ENCODE data around the gene CCL14. TPM values are rescaled to one million over a fixed set of nuclear protein-coding genes. Genes with fewer than 3 reads are reported as not detected.

CCL14 gene
- total RNA-seq, 1 experiment from 2014 or later, result not detected

DNA sequence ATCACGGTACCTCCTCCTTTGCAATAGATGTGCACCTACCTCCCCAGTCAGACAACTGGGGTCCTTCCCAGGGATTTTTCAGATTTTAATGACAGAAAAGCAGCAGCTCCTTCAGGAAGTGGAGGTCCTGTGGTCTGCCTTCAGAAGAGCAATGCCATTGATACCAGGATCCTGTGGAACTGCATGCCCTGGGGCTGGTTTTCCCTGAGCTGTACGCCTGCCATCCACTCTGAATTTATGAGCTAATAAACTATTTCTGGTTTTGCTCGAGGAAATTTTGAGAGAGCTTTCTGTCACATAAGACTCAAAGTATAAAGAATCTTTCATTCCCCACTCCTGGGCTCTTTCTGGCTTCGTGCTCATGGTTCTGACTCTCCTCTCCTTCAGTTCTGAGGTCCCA, 41.2 kb upstream of the CCL14 start:
- H3K14ac ChIP-seq (ENCODE audit: insufficient read depth, low read length), result no peak overlapping the region
- H3T11ph ChIP-seq (ENCODE audit: low read length), result no peak overlapping the region
- H3K4me2 ChIP-seq (ENCODE audit: insufficient read depth, insufficient read length, low read length), result no peak overlapping the region
- no peaks in the 10 kb centered on the region for H3K4me1 ChIP-seq (ENCODE audit: insufficient read depth, low read length)
- H2BK20ac ChIP-seq (ENCODE audit: low read depth, low read length, poor library complexity, severe bottlenecking), result no peak overlapping the region
- H2BK12ac ChIP-seq (ENCODE audit: insufficient read length, low read depth, low read length), result no peak overlapping the region
- no peak overlapping the region for H3K56ac ChIP-seq (ENCODE audit: insufficient read length, low read depth, low read length)
- no peak for DNase-seq
- H3K79me1 ChIP-seq (ENCODE audit: insufficient read depth, low read depth, low read length, poor library complexity, severe bottlenecking), result no peaks in the 10 kb centered on the region
- no peak overlapping the region for H2BK15ac ChIP-seq (ENCODE audit: low read depth, low read length)
- H3K4ac ChIP-seq (ENCODE audit: low read depth, low read length), result no peak overlapping the region
- no peak overlapping the region for H3K27ac Mint-ChIP-seq
- H2AFZ ChIP-seq (ENCODE audit: low read length), result no peak overlapping the region
- no peaks in the 10 kb centered on the region for H3K23me2 ChIP-seq (ENCODE audit: insufficient read length, low read depth, low read length, poor library complexity, severe bottlenecking)
- H3K27me3 Mint-ChIP-seq (ENCODE audit: low read depth), result peaks cover 9% of the 10 kb centered on the region
- H3K18ac ChIP-seq (ENCODE audit: insufficient read length, low read depth, low read length), result no peak overlapping the region
- no peaks in the 10 kb centered on the region for H3K9me3 ChIP-seq (ENCODE audit: control insufficient read depth, low read depth, low read length)
- no peak overlapping the region for H3K9ac ChIP-seq (ENCODE audit: extremely low read depth, insufficient read length, low read length)
- no peak overlapping the region for H2AK5ac ChIP-seq (ENCODE audit: insufficient read length, low read length)
- H3K79me2 ChIP-seq (ENCODE audit: insufficient read depth, low read length), result no peaks in the 10 kb centered on the region
- H3K23ac ChIP-seq (ENCODE audit: insufficient read length, low read depth, low read length), result no peak overlapping the region
- H3K27me3 ChIP-seq (ENCODE audit: insufficient read depth, low read length), result no peaks in the 10 kb centered on the region
- H3K4me3 Mint-ChIP-seq, result no peak overlapping the region
- H3K27ac ChIP-seq (ENCODE audit: insufficient read length, low read depth, low read length), result no peak overlapping the region
- TF ChIP-seq, protein P1, sequence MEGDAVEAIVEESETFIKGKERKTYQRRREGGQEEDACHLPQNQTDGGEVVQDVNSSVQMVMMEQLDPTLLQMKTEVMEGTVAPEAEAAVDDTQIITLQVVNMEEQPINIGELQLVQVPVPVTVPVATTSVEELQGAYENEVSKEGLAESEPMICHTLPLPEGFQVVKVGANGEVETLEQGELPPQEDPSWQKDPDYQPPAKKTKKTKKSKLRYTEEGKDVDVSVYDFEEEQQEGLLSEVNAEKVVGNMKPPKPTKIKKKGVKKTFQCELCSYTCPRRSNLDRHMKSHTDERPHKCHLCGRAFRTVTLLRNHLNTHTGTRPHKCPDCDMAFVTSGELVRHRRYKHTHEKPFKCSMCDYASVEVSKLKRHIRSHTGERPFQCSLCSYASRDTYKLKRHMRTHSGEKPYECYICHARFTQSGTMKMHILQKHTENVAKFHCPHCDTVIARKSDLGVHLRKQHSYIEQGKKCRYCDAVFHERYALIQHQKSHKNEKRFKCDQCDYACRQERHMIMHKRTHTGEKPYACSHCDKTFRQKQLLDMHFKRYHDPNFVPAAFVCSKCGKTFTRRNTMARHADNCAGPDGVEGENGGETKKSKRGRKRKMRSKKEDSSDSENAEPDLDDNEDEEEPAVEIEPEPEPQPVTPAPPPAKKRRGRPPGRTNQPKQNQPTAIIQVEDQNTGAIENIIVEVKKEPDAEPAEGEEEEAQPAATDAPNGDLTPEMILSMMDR (conservative IDR thresholded peaks at IDR 0.05), result no peak
- H2BK5ac ChIP-seq (ENCODE audit: insufficient read length, low read length), result no peak overlapping the region
- no peak overlapping the region for H4K91ac ChIP-seq (ENCODE audit: insufficient read length, low read depth, low read length)
- H4K5ac ChIP-seq (ENCODE audit: insufficient read length, low read depth, low read length), result no peak overlapping the region
- no peak overlapping the region for H4K8ac ChIP-seq (replicated peaks; ENCODE audit: insufficient read length, low read depth, low read length)
- no peaks in the 10 kb centered on the region for H4K20me1 ChIP-seq (ENCODE audit: control insufficient read depth, insufficient read depth, insufficient read length)
- H2BK120ac ChIP-seq (ENCODE audit: low read depth, low read length, poor library complexity, severe bottlenecking), result no peak overlapping the region
- peaks cover 5 to 8% of the 10 kb centered on the region in 2 experiments for H3K4me1 Mint-ChIP-seq
- H3K9me3 Mint-ChIP-seq, result peaks cover 2 to 6% of the 10 kb centered on the region in 2 experiments
- WGBS (ENCODE audit: extremely low coverage, insufficient read length, low lambda C conversion rate), result no CpG with 5 or more reads among the region's 4 CpGs
- peaks cover 0 to 5% (median 0%) of the 10 kb centered on the region in 3 experiments; a peak in 1 of 7 replicates for H3K36me3 Mint-ChIP-seq (ENCODE audit: insufficient read depth in 1 of 3, low read depth in 3 of 3)

Data from H9 (cell line).